ENCODE data around the gene TRAPPC4. TPM values are rescaled to one million over a fixed set of nuclear protein-coding genes. Genes with fewer than 3 reads are reported as not detected.

TRAPPC4 gene
- total RNA-seq, 6 experiments from 2014 or later, result 71.7 to 92.6 (median 81.4) TPM

- Mint-ChIP-seq H3K27ac (no peak overlapping the region), H3K4me3 (no peak overlapping the region), H3K36me3 (ENCODE audit: low read depth) (peaks cover 17% of the 10 kb centered on the region), H3K27me3 (ENCODE audit: insufficient read depth) (peaks cover 4% of the 10 kb centered on the region; the same call in 1 of the 2 replicates), H3K4me1 (ENCODE audit: low read depth) (peaks cover 25% of the 10 kb centered on the region), H3K9me3 (no peaks in the 10 kb centered on the region)
- no peak for TF ChIP-seq CTCF (IDR thresholded peaks at IDR 0.05)
- no peak for DNase-seq
Measured at GRCh38 chr11:119026970-119027369, 8.4 kb downstream of the TRAPPC4 start.

- no peak overlapping the region for H3K27ac Mint-ChIP-seq
- no peak for TF ChIP-seq CTCF (IDR thresholded peaks at IDR 0.05)
- no peaks in the 10 kb centered on the region for H3K9me3 Mint-ChIP-seq
- DNase-seq, result no peak
- no peak overlapping the region for H3K4me3 Mint-ChIP-seq
- peaks cover 25% of the 10 kb centered on the region for H3K4me1 Mint-ChIP-seq (ENCODE audit: low read depth)
- peaks cover 4% of the 10 kb centered on the region; the same call in 1 of the 2 replicates for H3K27me3 Mint-ChIP-seq (ENCODE audit: insufficient read depth)
- H3K36me3 Mint-ChIP-seq (ENCODE audit: low read depth), result peaks cover 17% of the 10 kb centered on the region
Measured at GRCh38 chr11:119027561-119028345, 9.2 kb downstream of the TRAPPC4 start.

- Mint-ChIP-seq H3K27me3 (ENCODE audit: insufficient read depth) (peaks cover 4% of the 10 kb centered on the region; the same call in 1 of the 2 replicates), H3K4me1 (ENCODE audit: low read depth) (peaks cover 20% of the 10 kb centered on the region), H3K4me3 (no peak overlapping the region), H3K36me3 (ENCODE audit: low read depth) (peaks cover 14% of the 10 kb centered on the region), H3K9me3 (no peaks in the 10 kb centered on the region), H3K27ac (no peak overlapping the region)
- no peak for DNase-seq
- no peak for TF ChIP-seq CTCF (IDR thresholded peaks at IDR 0.05)
Measured at GRCh38 chr11:119028346-119029068, 9.9 kb downstream of the TRAPPC4 start.

GRCh38 chr11:119029069-119029339 lies 10.4 kb downstream of the TRAPPC4 start:
- Mint-ChIP-seq H3K27me3 (ENCODE audit: insufficient read depth) (peaks cover 4% of the 10 kb centered on the region; the same call in 1 of the 2 replicates), H3K9me3 (no peaks in the 10 kb centered on the region), H3K27ac (no peak overlapping the region), H3K4me1 (ENCODE audit: low read depth) (peaks cover 15% of the 10 kb centered on the region), H3K4me3 (no peak overlapping the region), H3K36me3 (ENCODE audit: low read depth) (peaks cover 9% of the 10 kb centered on the region; the same call in 1 of the 2 replicates)
- DNase-seq, result no peak
- TF ChIP-seq CTCF (IDR thresholded peaks at IDR 0.05), result no peak

- peak overlapping the region; percentile 52; the same call in 1 of the 2 replicates for H3K27ac Mint-ChIP-seq
- H3K4me3 Mint-ChIP-seq, result peak overlapping the region; percentile 77
- H3K36me3 Mint-ChIP-seq (ENCODE audit: low read depth), result 0 out of 2 replicates have a peak, but pooled peaks cover 4% of the 10 kb centered on the region
- H3K9me3 Mint-ChIP-seq, result no peaks in the 10 kb centered on the region
- no peak for TF ChIP-seq CTCF (IDR thresholded peaks at IDR 0.05)
- H3K4me1 Mint-ChIP-seq (ENCODE audit: low read depth), result peaks cover 11% of the 10 kb centered on the region
- H3K27me3 Mint-ChIP-seq (ENCODE audit: insufficient read depth), result peaks cover 1% of the 10 kb centered on the region; the same call in 1 of the 2 replicates
- DNase-seq, result no peak
Measured at GRCh38 chr11:119029340-119030028, 10.9 kb downstream of the TRAPPC4 start.
